HG03108 (cell line): ENCODE results near the gene THRB.
"Not testable (repeated sequence)": the region's sequence is repeated elsewhere in the genome, so short reads cannot be mapped to it uniquely, and the experiment has no call there.

ENCODE experiments used
- ATAC-seq: cut with Tn5 transposase; IDR thresholded peaks from one replicate; pipeline ENCODE4 v1.9.1; 2021; ENCODE audit warnings: moderate library complexity; ENCODE audit not compliant: unreplicated experiment

Gene THRB

DNA sequence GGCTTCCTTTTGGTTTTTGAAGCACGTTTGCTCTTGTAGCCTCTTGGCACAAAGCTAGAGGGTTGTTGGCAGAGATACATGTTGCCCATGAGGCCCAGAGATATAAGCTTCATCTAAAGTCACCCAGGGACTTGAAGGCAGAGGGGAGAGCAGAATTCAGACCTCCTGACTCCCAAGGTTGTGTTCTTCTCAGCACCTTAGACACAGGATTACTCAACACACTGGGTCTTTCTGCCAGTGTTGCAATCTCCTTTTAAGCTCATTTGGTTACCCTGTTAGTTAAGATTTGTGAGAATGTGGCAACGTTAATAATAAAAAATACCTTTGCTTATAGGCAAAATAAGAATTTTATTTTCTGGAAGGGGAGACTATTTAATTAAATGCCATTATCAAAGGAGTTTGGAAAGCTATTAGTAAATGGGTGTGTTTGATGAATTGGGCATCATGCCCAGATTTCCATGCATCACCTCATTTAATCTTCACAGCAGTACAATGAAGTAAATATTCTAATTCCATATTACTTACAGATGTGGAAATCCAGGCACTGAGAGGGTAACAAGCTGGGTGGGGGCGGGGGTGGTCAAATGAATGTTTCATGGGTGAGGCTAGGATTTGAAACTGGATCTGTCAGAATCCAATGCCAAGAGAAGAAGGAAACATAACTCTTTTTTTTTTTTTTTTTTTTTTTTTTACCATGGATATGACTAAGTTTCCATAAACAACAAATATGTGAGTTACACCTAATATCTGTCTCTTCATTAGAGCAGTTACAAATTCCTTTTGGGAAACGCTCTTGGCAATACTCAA lies 366.2 kb downstream of the THRB start:
- no peak for ATAC-seq

- ATAC-seq: no peak
Observed at GRCh38 chr3:24123596-24123995, 371.1 kb downstream of the THRB start.

GRCh38 chr3:24120434-24120833 lies 374.2 kb downstream of the THRB start:
- ATAC-seq: no peak

GRCh38 chr3:24119321-24119751 lies 375.3 kb downstream of the THRB start:
- ATAC-seq: no peak

GRCh38 chr3:24117508-24117907 lies 377.1 kb downstream of the THRB start:
- no peak for ATAC-seq

DNA sequence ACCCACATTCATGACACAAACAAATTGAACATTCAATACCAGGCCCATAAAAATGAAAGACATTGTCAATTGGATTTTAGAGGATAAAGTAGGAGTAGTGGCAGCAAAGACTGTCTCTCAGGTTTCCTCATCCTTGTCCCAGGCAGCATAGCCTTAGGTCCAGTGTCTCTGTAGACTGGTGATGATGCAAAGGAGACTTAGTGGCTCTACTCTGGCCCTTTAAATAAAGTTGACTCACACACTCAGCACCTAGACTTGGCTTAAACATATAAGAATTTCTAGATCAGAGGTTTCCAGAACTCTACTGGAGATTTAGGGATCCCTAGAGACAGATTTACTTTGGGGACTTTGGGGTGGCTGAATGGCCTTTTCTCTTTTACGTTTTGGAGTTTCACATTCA lies 382.9 kb downstream of the THRB start:
- ATAC-seq: no peak

GRCh38 chr3:24110051-24110450 lies 384.6 kb downstream of the THRB start:
- no peak for ATAC-seq

DNA sequence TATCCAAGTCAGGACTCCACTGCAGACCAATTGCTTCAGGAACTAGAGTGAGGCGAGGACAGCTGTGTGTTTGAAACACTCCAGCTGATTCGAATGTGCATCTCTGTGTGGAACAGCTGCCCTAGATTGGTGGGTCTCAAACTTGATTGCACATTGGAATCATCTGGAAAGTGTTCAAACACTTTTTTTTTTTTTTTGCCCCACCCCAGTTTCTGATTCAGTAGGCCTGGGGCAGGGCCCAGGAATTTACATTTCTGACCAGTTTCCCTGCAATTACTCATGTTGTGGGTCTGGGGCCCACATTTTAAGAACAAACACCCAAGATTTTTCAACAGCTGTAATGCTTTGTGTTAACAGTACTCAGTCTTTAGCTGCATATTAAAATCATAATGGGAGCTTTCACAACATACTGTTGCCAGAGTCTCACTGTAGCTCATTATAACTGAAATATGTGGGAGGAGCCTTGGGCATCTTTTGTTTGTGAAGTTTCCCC lies 392.9 kb downstream of the THRB start:
- no peak for ATAC-seq

GRCh38 chr3:24100696-24101402 lies 393.8 kb downstream of the THRB start:
- no peak for ATAC-seq

GRCh38 chr3:24096695-24097290 lies 397.9 kb downstream of the THRB start:
- ATAC-seq: no peak

DNA sequence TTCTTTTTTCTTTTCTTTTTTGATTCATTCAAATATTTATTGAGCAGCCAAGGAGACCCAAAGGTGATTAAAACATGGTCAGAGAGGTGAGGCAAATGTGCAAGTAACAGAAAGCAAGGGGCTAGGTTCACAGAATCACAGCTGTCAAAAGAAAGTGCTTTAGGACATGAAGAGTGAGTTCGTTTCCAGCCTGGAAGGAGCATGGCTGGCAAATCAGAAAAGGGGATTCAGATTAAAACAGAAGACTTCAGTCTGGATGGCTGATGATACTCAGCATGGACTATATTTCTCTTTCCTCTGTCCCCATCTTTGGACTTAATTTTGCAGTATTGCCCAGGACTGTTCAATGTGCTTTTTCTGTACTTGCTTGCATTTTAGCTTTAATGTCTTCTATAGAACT lies 398.4 kb downstream of the THRB start:
- no peak for ATAC-seq

DNA sequence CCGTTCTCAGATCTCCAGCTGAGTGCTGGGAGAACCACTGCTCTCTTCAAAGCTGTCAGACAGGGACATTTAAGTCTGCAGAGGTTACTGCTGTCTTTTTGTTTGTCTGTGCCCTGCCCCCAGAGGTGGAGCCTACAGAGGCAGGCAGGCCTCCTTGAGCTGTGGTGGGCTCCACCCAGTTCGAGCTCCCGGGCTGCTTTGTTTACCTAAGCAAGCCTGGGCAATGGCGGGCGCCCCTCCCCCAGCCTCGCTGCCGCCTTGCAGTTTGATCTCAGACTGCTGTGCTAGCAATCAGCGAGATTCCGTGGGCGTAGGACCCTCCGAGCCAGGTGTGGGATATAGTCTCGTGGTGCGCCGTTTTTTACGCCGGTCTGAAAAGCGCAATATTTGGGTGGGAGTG lies 399.8 kb downstream of the THRB start:
- not testable (repeated sequence) for ATAC-seq

- no peak for ATAC-seq
Observed at GRCh38 chr3:24088782-24089181, 405.9 kb downstream of the THRB start.

DNA sequence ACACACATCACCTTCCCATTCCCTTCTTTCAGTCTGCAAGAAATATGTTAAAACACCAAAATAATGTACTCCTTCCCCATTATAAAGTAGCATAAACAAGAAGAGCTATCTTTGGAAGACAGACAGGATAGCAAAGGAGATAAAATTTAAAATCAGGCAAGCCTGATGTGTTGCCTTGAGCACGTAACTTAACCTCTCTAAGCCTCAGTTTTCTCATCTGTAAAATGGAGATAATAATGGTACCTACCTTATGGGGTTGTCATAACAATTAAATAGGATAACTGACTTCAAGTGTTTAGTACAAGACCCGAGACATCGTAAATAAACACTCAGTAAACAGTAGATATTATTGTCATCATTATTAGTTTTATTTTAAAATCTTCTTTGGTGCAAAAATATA lies 407.2 kb downstream of the THRB start:
- ATAC-seq: no peak

- no peak for ATAC-seq
Observed at GRCh38 chr3:24086617-24087404, 407.8 kb downstream of the THRB start.

DNA sequence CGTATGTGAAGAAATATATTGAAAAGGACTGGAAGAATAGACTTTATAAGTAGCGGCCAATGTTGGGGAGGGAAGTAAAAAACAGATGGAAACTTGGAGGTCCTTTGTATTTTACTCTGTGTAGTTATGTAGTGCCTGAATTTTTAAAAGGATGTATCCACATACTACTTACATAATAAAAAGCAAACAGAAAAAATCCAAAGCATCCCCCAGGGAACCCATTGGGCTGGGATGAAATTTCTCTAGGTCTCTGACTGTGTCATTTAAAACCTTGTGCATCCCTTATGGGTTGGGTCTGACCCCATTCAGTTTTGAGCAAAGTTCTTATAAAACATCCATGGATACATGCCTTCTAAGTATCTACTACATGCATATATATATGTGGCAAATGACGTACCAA lies 408.4 kb downstream of the THRB start:
- no peak for ATAC-seq

GRCh38 chr3:24072193-24072592 lies 422.5 kb downstream of the THRB start:
- ATAC-seq: no peak

DNA sequence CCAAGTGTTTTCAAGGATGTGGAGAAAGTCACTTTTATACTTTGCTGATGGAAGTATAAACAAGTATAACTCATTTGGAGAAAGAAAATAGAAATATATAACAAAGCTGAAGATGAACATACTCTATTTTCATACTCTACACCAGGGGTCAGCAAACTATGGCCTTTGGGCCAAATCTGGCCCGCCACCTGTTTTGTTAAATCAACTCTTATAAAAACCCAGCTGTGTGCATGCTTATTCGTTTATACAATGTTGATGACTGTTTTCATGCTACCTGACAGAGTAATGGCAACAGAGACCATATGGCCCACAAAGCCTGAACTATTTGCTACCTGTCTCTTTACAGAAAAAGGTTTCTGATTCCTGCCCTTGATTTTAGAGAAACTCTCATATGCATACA lies 425.6 kb downstream of the THRB start:
- no peak for ATAC-seq

- no peak for ATAC-seq
Observed at GRCh38 chr3:24067483-24067882, 427.2 kb downstream of the THRB start.
